Upper lobe of left lung (tissue), 4 donors: ENCODE results near the gene NRXN3.

Experiments
- POLR2A ChIP-seq, 4 donors: fragments of 450-650 bp; IDR thresholded peaks; one replicate each; pipeline ENCODE4 v1.5.1; 2016 to 2017; ENCODE audit warnings: antibody characterized with exemption in 4 of 4, mild to moderate bottlenecking in 2 of 4
- POLR2AphosphoS5 ChIP-seq, 2 donors: sonication (generic); formaldehyde crosslinking; IDR thresholded peaks; one replicate each; pipeline ENCODE4 v1.5.1; 2017; ENCODE audit warnings: antibody characterized with exemption in 2 of 2
- TF ChIP-seq, protein P1 (sequence below), 6 experiments: fragments of 450-650 bp in 4 of 6; fragments of 200-600 bp in 2 of 6; sonication (generic) in 2 of 6; IDR thresholded peaks; one replicate each; pipeline ENCODE4 v1.5.1; 2016 to 2019; ENCODE audit warnings: antibody characterized with exemption in 6 of 6

DNA sequence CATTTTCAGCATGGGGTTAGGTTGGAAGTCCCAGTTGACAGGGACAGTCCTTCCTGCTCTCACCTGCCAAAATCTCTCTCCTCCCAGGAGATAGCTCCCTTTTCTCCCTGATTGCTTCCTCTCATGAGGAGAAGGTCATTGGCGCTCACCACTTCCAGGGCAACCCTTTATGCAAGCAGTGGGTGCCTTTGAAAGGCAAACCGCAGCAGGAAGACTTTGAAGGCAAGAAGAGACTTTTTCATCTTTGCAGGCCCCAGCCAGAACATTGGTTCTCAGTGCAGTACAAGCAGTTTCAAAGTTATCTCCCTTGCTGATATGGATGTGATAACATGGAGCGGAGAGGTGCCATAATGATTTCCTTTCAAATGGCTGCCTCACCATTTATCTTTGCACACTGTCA is 1558.2 kb downstream of the NRXN3 start:
- TF ChIP-seq, protein P1, sequence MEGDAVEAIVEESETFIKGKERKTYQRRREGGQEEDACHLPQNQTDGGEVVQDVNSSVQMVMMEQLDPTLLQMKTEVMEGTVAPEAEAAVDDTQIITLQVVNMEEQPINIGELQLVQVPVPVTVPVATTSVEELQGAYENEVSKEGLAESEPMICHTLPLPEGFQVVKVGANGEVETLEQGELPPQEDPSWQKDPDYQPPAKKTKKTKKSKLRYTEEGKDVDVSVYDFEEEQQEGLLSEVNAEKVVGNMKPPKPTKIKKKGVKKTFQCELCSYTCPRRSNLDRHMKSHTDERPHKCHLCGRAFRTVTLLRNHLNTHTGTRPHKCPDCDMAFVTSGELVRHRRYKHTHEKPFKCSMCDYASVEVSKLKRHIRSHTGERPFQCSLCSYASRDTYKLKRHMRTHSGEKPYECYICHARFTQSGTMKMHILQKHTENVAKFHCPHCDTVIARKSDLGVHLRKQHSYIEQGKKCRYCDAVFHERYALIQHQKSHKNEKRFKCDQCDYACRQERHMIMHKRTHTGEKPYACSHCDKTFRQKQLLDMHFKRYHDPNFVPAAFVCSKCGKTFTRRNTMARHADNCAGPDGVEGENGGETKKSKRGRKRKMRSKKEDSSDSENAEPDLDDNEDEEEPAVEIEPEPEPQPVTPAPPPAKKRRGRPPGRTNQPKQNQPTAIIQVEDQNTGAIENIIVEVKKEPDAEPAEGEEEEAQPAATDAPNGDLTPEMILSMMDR (IDR thresholded peaks at IDR 0.05): no peak
- TF ChIP-seq POLR2A (IDR thresholded peaks at IDR 0.05): no peak
- no peak for TF ChIP-seq POLR2AphosphoS5 (IDR thresholded peaks at IDR 0.05)
